ENCODE results near the gene EFTUD2.
A peak's percentile ranks its signal among the peaks of the same experiment; 100 is the strongest.

DNA sequence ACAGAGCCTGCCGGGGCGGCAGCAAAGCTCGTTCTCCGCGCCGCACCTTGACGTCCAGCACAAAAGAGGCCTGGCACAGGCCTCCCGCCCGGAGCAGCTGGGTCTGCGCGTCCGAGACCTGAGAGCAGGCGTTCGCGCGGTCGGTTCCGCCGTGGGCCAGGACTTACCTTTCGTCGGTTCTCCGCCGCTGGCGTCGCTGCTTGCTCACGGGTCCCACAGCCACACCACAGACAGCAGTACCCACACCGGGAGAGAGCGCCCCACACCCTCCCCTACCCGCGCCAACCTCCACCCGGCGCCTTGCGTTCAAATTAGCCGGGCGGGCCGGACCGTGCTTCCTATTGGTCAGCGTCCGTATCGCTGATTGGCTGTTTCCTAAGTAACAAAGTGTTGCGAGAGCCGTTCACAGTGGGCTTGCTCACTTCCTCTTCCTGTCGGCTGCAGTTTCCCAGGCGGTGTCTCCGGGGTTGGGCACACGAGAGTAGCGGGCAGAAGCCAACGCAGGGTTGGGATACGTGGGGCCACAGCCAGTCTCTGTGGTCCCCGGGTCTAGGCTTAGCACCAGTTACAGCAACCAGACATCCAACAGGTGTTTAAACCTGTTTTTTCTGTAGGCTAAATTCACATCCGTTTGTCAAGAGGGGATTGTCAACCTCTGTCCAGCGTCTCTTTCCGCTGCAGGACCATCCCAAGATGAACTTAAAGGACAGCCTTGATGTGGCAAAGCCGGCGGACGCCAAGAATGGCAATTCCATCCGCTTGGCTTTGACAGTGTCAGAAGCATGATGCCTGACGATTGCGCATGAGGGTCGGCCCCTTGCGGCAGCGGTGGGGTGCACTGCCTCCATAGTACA, 48.4 kb upstream of the EFTUD2 start, which contains the start of gene KIF18B:
- no peak for TF ChIP-seq ZNF514 (tag by site-specific recombination; IDR thresholded peaks at IDR 0.05)
- TF ChIP-seq, protein P1, sequence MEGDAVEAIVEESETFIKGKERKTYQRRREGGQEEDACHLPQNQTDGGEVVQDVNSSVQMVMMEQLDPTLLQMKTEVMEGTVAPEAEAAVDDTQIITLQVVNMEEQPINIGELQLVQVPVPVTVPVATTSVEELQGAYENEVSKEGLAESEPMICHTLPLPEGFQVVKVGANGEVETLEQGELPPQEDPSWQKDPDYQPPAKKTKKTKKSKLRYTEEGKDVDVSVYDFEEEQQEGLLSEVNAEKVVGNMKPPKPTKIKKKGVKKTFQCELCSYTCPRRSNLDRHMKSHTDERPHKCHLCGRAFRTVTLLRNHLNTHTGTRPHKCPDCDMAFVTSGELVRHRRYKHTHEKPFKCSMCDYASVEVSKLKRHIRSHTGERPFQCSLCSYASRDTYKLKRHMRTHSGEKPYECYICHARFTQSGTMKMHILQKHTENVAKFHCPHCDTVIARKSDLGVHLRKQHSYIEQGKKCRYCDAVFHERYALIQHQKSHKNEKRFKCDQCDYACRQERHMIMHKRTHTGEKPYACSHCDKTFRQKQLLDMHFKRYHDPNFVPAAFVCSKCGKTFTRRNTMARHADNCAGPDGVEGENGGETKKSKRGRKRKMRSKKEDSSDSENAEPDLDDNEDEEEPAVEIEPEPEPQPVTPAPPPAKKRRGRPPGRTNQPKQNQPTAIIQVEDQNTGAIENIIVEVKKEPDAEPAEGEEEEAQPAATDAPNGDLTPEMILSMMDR (tag by site-specific recombination; IDR thresholded peaks at IDR 0.05), result peak; percentile 90

Measured in HEK293 (cell line).